T-helper 22 cell (primary cell): Measurements from ENCODE around the gene SLC12A9.
"Not testable (repeated sequence)": the region's sequence is repeated elsewhere in the genome, so short reads cannot be mapped to it uniquely, and the experiment has no call there.

ENCODE experiments used
- DNase-seq: peaks from one replicate; pipeline ENCODE4 v3.0.0-alpha.2; 2020; ENCODE audit warnings: low read depth

Gene SLC12A9

GRCh38 chr7:100897772-100898454, 45.4 kb downstream of the SLC12A9 start:
- DNase-seq = no peak

DNA sequence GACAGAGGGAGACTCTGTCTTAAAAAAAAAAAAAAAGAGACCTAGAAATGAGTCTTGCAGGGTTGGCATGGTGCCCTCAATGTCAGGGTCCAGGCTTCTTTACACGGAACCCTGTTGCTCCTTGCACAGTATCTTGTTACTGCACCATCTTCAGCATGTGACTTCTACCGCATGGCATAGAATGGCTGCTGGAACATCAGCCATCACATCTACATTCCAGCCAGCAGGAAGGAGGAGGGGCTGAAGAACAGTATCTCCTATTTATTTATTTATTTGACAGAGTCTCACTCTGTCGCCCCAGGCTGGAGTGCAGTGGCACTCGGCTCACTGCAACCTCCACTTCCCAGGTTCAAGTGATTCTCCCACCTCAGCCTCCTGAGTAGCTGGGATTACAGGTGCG, 46.9 kb downstream of the SLC12A9 start:
- no peak for DNase-seq

DNA sequence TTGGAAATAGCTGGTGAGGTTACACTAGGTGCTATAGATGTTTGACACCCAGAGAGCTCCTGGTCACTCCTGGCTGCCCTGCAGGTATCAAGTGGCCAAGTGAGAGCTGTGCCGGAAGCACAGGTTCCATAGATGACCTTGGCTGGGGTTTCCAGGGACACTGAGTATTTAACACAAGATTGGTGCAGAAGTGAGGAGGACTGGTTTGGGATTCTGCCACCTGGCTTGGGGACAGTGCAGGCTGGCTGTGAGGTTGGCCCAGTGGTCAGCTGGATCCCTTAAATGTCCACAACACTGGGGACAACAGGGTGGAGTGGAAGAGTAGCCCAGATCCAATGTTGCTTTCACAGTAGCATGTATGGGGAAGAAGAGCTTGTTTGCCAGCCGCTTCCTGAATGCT, 48.5 kb downstream of the SLC12A9 start:
- DNase-seq = no peak

- no peak for DNase-seq
Observed at GRCh38 chr7:100901921-100902332, 49.4 kb downstream of the SLC12A9 start.

DNA sequence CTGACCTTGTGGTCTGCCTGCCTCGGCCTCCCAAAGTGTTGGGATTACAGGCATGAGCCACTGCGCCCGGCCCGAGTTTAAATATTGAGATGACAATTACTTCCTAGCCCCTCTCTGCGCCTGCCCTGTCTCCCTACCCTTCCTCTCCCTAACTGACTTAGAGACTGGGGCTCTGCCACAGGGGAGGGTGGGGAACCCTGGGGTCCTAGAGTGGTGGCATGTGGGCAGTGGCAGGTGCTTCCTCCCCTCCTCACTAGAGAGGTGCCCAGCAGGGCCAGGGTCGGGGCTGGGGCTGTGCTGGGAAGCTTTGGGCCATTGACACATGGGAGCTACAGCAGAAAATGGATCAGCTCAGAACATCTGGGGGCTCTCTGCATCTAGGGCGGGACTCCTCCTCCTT, 50.1 kb downstream of the SLC12A9 start:
- DNase-seq = no peak

DNA sequence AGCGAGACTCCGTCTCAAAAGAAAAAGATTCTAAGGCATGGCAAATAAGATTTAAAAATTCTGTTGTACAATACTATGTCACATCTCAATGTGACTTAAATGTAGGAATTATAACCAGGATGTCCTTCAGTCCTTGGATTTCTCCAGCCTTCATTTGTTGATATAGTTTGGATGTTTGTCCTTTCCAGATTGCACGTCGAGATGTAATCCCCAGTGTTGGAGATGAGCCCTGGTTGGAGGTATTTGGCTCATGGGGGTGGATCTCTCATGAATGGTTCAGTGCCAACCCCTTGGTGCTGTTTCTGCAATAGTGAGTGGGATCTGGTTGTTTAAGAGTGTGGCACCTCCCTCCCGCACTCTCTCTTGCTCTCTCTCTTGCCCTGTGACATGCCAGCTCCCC, 56.0 kb downstream of the SLC12A9 start:
- no peak for DNase-seq

- not testable (repeated sequence) for DNase-seq
Observed at GRCh38 chr7:100910443-100910842, 57.9 kb downstream of the SLC12A9 start.

DNA sequence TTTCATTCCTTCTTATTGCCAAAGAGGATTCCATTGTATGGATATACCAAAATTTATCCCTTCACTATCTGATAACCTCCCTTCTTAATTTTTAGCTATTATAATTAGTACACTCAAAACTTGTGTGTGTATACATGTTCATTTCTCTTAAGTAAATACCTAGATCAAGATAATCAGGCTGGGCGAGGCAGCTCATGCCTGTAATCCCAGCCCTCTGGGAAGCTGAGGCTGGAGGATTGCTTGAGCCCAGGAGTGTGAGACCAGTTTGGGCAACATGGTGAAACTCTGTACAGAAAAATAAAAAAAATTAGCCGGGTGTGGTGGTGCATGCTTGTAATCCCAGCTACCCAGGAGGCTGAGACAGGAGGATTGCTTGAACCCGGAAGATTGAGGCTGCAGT, 59.0 kb downstream of the SLC12A9 start:
- DNase-seq = no peak

DNA sequence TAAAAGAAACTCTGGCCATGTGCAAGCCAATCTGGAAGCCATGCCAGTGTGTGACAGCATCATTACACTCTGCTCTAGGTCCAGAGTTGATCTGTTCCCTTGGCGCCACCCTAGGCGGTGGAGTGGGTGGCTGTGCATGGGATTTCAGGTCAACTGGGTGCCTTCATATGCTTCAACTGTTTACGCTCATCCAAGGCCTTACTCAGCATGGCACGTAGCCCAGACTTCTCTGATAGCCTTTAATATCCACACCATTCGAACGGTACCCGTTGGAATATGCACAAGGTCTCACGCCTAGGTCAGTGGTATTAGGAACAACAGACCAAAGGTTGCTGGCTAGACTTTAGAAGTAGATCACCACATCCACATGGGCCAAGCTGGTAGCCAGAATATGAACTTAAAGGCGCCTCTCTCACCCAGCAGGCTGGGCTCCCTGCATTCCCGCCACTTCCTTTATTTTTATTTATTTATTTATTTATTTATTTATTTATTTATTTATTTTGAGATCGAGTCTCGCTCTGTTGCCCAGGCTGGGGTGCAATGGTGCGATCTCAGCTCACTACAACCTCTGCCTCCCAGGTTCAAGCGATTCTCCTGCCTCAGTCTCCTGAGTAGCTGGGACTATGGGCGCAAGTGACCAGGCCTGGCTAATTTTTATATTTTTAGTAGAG, 61.8 kb downstream of the SLC12A9 start:
- DNase-seq = no peak

- no peak for DNase-seq
Observed at GRCh38 chr7:100914879-100915447, 62.5 kb downstream of the SLC12A9 start.
